Keratinocyte (primary cell): ENCODE data around the gene RPH3AL. TPM values are rescaled to one million over a fixed set of nuclear protein-coding genes. Genes with fewer than 3 reads are reported as not detected.

Source experiments
- DNase-seq: peaks from one replicate; pipeline ENCODE4 v3.0.0-alpha.2; 2011; ENCODE audit warnings: low read depth, missing footprints, low spot score
- FAIRE-seq: peaks from 2 replicates; lab custom pipeline; 2011; peaks lifted over from hg19 to GRCh38; lab: Jason Lieb, UNC
- H2AFZ ChIP-seq: 2 replicates; pipeline ENCODE4 v1.6.0; 2012; ENCODE audit warnings: low read length, control low read depth, inconsistent platforms; ENCODE audit not compliant: control insufficient read depth
- H3K27ac ChIP-seq: 2 replicates; pipeline ENCODE4 v1.5.1; 2011; ENCODE audit warnings: low read length; ENCODE audit not compliant: control insufficient read depth, insufficient read depth
- H3K27me3 ChIP-seq: 3 replicates; pipeline ENCODE4 v1.6.0; 2011; ENCODE audit warnings: low read length; ENCODE audit not compliant: control insufficient read depth, insufficient read depth; ENCODE audit errors: extremely low read depth
- H3K36me3 ChIP-seq, 2 experiments: 2 replicates in 1 of 2; 3 replicates in 1 of 2; pipeline ENCODE4 v1.5.1; 2011; ENCODE audit warnings: low read length in 2 of 2, mild to moderate bottlenecking in 1 of 2; ENCODE audit not compliant: control insufficient read depth in 2 of 2, insufficient read depth in 2 of 2; ENCODE audit errors: extremely low read depth in 1 of 2
- H3K4me1 ChIP-seq: 3 replicates; pipeline ENCODE4 v1.5.1; 2011; ENCODE audit warnings: low read length; ENCODE audit not compliant: control insufficient read depth, insufficient read depth; ENCODE audit errors: extremely low read depth
- H3K4me2 ChIP-seq: 3 replicates; pipeline ENCODE4 v1.6.0; 2011; ENCODE audit warnings: low read depth, low read length; ENCODE audit not compliant: control insufficient read depth, insufficient read depth; ENCODE audit errors: extremely low read depth
- H3K4me3 ChIP-seq, 3 experiments: fragments of 200-600 bp in 1 of 3; sonication (generic) in 1 of 3; 2 replicates in 2 of 3; 3 replicates in 1 of 3; pipeline ENCODE4 v1.5.1; 2011 to 2016; ENCODE audit warnings: low read length in 3 of 3, mild to moderate bottlenecking in 3 of 3, control low read depth in 2 of 3, inconsistent platforms in 1 of 3, low read depth in 1 of 3, mixed read lengths in 1 of 3, mixed run types in 1 of 3, moderate library complexity in 1 of 3; ENCODE audit not compliant: control insufficient read depth in 2 of 3, insufficient read depth in 2 of 3; ENCODE audit errors: extremely low read depth in 1 of 3
- H3K79me2 ChIP-seq: 2 replicates; pipeline ENCODE4 v1.6.0; 2012; ENCODE audit warnings: low read length; ENCODE audit not compliant: control insufficient read depth, insufficient read depth
- H3K9ac ChIP-seq: 3 replicates; pipeline ENCODE4 v1.6.0; 2011; ENCODE audit warnings: low read length; ENCODE audit not compliant: control insufficient read depth, insufficient read depth; ENCODE audit errors: extremely low read depth
- H3K9me1 ChIP-seq: 3 replicates; pipeline ENCODE4 v1.6.0; 2011; ENCODE audit warnings: low read length; ENCODE audit not compliant: control insufficient read depth, insufficient read depth; ENCODE audit errors: extremely low read depth
- H3K9me3 ChIP-seq: 2 replicates; pipeline ENCODE4 v1.5.1; 2012; ENCODE audit warnings: low read depth, low read length; ENCODE audit not compliant: control insufficient read depth
- H4K20me1 ChIP-seq: 3 replicates; pipeline ENCODE4 v1.6.0; 2011; ENCODE audit warnings: low read length; ENCODE audit not compliant: control insufficient read depth, insufficient read depth; ENCODE audit errors: extremely low read depth
- EZH2 ChIP-seq: IDR thresholded peaks from one replicate; pipeline ENCODE4 v1.6.1; 2012; ENCODE audit warnings: inconsistent platforms, mild to moderate bottlenecking, low read length, moderate library complexity
- dilution Hi-C: fragments of 300-500 bp; cut with MboI; formaldehyde crosslinking; loops from one replicate; pipeline ENCODE4 v1.7.0; 2020; ENCODE audit warnings: low sequenced_read_pairs; ENCODE audit not compliant: extremely low pct_ligation_motif_present
- polyA plus RNA-seq, 5 experiments: library from polyadenylated mRNA; depleted of rRNA in 3 of 5; stranded (reverse) in 3 of 5; stranded (forward) in 1 of 5; unstranded in 1 of 5; fragments of >200 nt; gene quantifications; 1 replicate in 1 of 5; 2 replicates in 3 of 5; 3 replicates in 1 of 5; pipeline versions ENCODE4 v1.2.1 to v1.2.3, GENCODE V29; 2011 to 2012; ENCODE audit warnings: missing spikeins in 2 of 5, low read depth in 1 of 5, low replicate concordance in 1 of 5
- TF ChIP-seq, protein P1 (sequence below), 3 experiments: IDR thresholded peaks in 1 of 3; conservative IDR thresholded peaks in 1 of 3; optimal IDR thresholded peaks in 1 of 3; 2 replicates in 2 of 3; 3 replicates in 1 of 3; pipeline versions ENCODE3 to v1.5.1; 2011; ENCODE audit warnings: low read length in 3 of 3, mild to moderate bottlenecking in 3 of 3, moderate library complexity in 2 of 3, control low read depth in 1 of 3, inconsistent platforms in 1 of 3; ENCODE audit not compliant: insufficient read depth in 2 of 3; ENCODE audit errors: extremely low read depth in 1 of 3

Gene RPH3AL
- polyA plus RNA-seq, 1 donor (not counting 4 experiments of a cell fraction or from before 2014, with no cell fraction given), result 0.31 TPM

DNA sequence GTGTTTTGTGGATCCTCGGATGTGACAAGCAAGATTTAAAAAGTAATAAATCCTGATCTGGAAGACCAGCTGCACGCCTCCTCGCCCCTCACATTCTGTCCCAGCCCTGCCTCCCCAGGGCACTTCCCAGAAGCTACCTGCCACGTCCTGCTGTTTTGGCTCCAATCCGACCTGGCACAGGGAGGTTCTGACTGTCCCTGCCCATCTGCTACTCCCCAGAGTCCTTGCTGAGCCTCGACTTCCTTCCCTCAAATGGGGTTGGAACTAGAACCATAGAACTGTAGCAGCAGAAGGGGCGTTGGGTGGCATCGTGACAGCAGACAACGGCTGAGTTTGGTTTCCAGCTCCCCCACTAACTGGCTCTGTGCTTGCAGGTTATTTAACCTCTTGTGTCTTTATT lies 71.7 kb downstream of the RPH3AL start:
- Histone ChIP-seq H3K36me3 (no peaks in the 10 kb centered on the region), H3K4me3 (no peak overlapping the region), H3K9me3 (no peaks in the 10 kb centered on the region), H3K79me2 (no peaks in the 10 kb centered on the region), H3K9me1 (no peaks in the 10 kb centered on the region), H3K9ac (no peak overlapping the region), H2AFZ (no peak overlapping the region), H3K27me3 (peaks cover 8% of the 10 kb centered on the region), H4K20me1 (peaks cover 2% of the 10 kb centered on the region), H3K27ac (no peak overlapping the region), H3K4me2 (no peak overlapping the region), H3K4me1 (no peaks in the 10 kb centered on the region)
- DNase-seq (no peak), FAIRE-seq (no peak)
- dilution Hi-C loops, result no loop called here
- TF ChIP-seq, protein P1, sequence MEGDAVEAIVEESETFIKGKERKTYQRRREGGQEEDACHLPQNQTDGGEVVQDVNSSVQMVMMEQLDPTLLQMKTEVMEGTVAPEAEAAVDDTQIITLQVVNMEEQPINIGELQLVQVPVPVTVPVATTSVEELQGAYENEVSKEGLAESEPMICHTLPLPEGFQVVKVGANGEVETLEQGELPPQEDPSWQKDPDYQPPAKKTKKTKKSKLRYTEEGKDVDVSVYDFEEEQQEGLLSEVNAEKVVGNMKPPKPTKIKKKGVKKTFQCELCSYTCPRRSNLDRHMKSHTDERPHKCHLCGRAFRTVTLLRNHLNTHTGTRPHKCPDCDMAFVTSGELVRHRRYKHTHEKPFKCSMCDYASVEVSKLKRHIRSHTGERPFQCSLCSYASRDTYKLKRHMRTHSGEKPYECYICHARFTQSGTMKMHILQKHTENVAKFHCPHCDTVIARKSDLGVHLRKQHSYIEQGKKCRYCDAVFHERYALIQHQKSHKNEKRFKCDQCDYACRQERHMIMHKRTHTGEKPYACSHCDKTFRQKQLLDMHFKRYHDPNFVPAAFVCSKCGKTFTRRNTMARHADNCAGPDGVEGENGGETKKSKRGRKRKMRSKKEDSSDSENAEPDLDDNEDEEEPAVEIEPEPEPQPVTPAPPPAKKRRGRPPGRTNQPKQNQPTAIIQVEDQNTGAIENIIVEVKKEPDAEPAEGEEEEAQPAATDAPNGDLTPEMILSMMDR (optimal IDR thresholded peaks at IDR 0.05 in 1 of 3, IDR thresholded peaks at IDR 0.05 in 1 of 3, conservative IDR thresholded peaks at IDR 0.05 in 1 of 3; ENCODE audit: extremely low read depth in 1 of 3, insufficient read depth in 2 of 3, low read length in 3 of 3), result no peak
- TF ChIP-seq EZH2, result no peak

DNA sequence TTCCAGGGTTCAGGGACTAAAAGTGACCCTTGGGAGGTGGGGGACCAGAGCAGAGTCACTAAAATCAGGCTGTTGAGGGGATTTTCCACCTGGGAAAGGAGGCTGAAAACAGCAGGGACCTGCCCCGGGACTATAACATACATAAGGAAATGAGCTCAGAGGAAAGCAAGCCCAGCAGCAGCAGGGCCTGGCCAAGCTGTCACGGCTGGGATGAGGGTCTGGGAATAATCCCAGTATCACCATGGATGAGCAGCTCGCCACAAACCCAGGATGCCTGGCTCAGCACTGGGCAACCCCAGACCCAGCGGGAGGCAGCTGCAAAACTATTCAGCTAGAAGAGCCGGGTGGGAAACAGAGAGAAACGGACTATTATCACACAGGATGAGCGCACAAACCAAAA lies 72.4 kb downstream of the RPH3AL start:
- Histone ChIP-seq H3K4me2 (no peak overlapping the region), H3K4me1 (no peaks in the 10 kb centered on the region), H3K27ac (no peak overlapping the region), H3K36me3 (no peaks in the 10 kb centered on the region), H2AFZ (no peak overlapping the region), H3K9ac (no peak overlapping the region), H3K4me3 (no peak overlapping the region), H3K9me1 (no peaks in the 10 kb centered on the region), H3K9me3 (no peaks in the 10 kb centered on the region), H3K79me2 (no peaks in the 10 kb centered on the region), H4K20me1 (peaks cover 2% of the 10 kb centered on the region), H3K27me3 (peaks cover 8% of the 10 kb centered on the region)
- DNase-seq (no peak), FAIRE-seq (no peak)
- TF ChIP-seq, protein P1 (optimal IDR thresholded peaks at IDR 0.05 in 1 of 3, IDR thresholded peaks at IDR 0.05 in 1 of 3, conservative IDR thresholded peaks at IDR 0.05 in 1 of 3; ENCODE audit: extremely low read depth in 1 of 3, insufficient read depth in 2 of 3, low read length in 3 of 3), result no peak
- TF ChIP-seq EZH2, result no peak
- dilution Hi-C loops, result no loop called here
